GM13976 (cell line): ENCODE measurements around the gene CYP2B6.
"Not testable (repeated sequence)": the region's sequence is repeated elsewhere in the genome, so short reads cannot be mapped to it uniquely, and the experiment has no call there.

Source experiments
- DNase-seq: peaks from one replicate; pipeline ENCODE4 v3.0.0; 2012; ENCODE audit warnings: low spot score
- in situ Hi-C: fragments of 300-500 bp; cut with MboI; formaldehyde crosslinking; loops from one replicate; pipeline ENCODE4 v1.12.0; 2022; ENCODE audit warnings: low sequenced_read_pairs, mixed read lengths, inconsistent platforms; ENCODE audit not compliant: unreplicated experiment
- TF ChIP-seq, protein P1 (sequence below): IDR thresholded peaks from 2 replicates; pipeline ENCODE4 v1.5.1; 2012; ENCODE audit warnings: borderline replicate concordance, mild to moderate bottlenecking; ENCODE audit not compliant: insufficient read depth; ENCODE audit errors: extremely low read depth, missing control alignments, control extremely low read depth

Gene CYP2B6

GRCh38 chr19:41050426-41050825 lies 59.3 kb downstream of the CYP2B6 start:
- in situ Hi-C loops, result no loop called here
- DNase-seq, result no peak
- TF ChIP-seq, protein P1, sequence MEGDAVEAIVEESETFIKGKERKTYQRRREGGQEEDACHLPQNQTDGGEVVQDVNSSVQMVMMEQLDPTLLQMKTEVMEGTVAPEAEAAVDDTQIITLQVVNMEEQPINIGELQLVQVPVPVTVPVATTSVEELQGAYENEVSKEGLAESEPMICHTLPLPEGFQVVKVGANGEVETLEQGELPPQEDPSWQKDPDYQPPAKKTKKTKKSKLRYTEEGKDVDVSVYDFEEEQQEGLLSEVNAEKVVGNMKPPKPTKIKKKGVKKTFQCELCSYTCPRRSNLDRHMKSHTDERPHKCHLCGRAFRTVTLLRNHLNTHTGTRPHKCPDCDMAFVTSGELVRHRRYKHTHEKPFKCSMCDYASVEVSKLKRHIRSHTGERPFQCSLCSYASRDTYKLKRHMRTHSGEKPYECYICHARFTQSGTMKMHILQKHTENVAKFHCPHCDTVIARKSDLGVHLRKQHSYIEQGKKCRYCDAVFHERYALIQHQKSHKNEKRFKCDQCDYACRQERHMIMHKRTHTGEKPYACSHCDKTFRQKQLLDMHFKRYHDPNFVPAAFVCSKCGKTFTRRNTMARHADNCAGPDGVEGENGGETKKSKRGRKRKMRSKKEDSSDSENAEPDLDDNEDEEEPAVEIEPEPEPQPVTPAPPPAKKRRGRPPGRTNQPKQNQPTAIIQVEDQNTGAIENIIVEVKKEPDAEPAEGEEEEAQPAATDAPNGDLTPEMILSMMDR, result no peak

GRCh38 chr19:41052162-41052561 lies 61.1 kb downstream of the CYP2B6 start:
- DNase-seq, result not testable (repeated sequence)

GRCh38 chr19:41053331-41053730 lies 62.2 kb downstream of the CYP2B6 start:
- DNase-seq, in situ Hi-C loops: not testable (repeated sequence)

More at GRCh38 chr19:41052162-41052561, 61.1 kb downstream of the CYP2B6 start:
- in situ Hi-C loops, result not testable (repeated sequence)

DNA sequence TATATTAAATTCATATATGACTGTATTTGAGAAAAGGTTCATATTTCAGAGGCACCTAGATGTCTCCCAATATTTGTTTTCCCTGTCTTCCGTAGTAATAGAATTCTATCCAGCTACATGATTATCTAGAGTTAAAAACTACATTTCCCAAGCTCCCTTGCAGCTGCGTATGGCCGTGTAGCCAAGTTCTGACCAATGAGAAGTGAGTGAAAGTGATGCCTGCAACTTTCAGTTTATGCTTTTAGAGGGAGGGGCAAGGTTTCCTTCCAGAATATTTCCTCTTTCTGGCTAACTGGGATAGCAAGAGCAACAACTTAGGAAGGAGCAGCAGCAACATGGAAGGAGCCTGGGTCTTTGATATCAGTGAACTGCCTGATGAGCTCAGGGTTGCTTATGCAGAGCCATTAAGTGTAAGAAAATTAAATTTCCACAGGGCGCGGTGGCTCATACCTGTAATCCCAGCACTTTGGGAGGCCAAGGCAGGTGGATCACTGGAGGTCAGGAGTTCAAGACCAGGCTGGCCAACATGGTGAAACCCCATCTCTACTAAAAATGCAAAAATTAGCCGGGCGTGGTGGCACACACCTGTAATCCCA lies 74.0 kb downstream of the CYP2B6 start:
- in situ Hi-C loops, result no loop called here
- no peak for DNase-seq
- TF ChIP-seq, protein P1, result no peak
